Uterus (tissue), 4 donors: Measurements from ENCODE around the gene PHF19. TPM values are rescaled to one million over a fixed set of nuclear protein-coding genes. Genes with fewer than 3 reads are reported as not detected.

Source experiments
- DNase-seq, 2 donors: peaks; one replicate each; pipeline ENCODE4 v3.0.0-alpha.2; 2019 to 2020
- H3K27ac ChIP-seq, 2 donors: fragments of 200-600 bp; sonication (generic); 1 replicate in 1 of 2; 2 replicates in 1 of 2; pipeline ENCODE4 v1.5.1; 2016 to 2018
- H3K27me3 ChIP-seq, 2 donors: fragments of 200-600 bp; sonication (generic); one replicate each; pipeline ENCODE4 v1.5.1; 2018 to 2019; ENCODE audit warnings: control low read depth in 1 of 2
- H3K36me3 ChIP-seq, 2 donors: fragments of 200-600 bp; sonication (generic); one replicate each; pipeline ENCODE4 v1.5.1; 2019; ENCODE audit warnings: control low read depth in 1 of 2
- H3K4me1 ChIP-seq, 2 donors: fragments of 200-600 bp; sonication (generic); one replicate each; pipeline ENCODE4 v1.5.1; 2018 to 2019; ENCODE audit warnings: control low read depth in 1 of 2
- H3K4me3 ChIP-seq, 2 donors: fragments of 200-600 bp; sonication (generic); 1 replicate in 1 of 2; 2 replicates in 1 of 2; pipeline ENCODE4 v1.5.1; 2018 to 2019; ENCODE audit warnings: mild to moderate bottlenecking in 1 of 2
- H3K9me3 ChIP-seq, 2 donors: fragments of 200-600 bp; sonication (generic); one replicate each; pipeline ENCODE4 v1.5.1; 2019; ENCODE audit warnings: control low read depth in 1 of 2
- POLR2A ChIP-seq, 2 donors: fragments of 450-650 bp; IDR thresholded peaks; one replicate each; pipeline ENCODE4 v1.6.1; 2016; ENCODE audit warnings: antibody characterized with exemption in 2 of 2, mild to moderate bottlenecking in 1 of 2, moderate library complexity in 1 of 2
- intact Hi-C: fragments of 100-400 bp; cut with DNase I; formaldehyde crosslinking; loops from one replicate; pipeline ENCODE4 v1.15.1; 2023; ENCODE audit warnings: low total_unique reads
- total RNA-seq, 4 donors: library from RNA; depleted of rRNA in 3 of 4; stranded (reverse); fragments of >200 nt in 3 of 4; gene quantifications; one replicate each; pipeline versions ENCODE4 v1.1.0 to v1.2.4, GENCODE V29; 2014 to 2023
- TF ChIP-seq, protein P1 (sequence below), 4 experiments: fragments of 200-600 bp in 2 of 4; fragments of 450-650 bp in 2 of 4; sonication (generic) in 2 of 4; IDR thresholded peaks; one replicate each; pipeline ENCODE4 v1.5.1; 2016 to 2019; ENCODE audit warnings: antibody characterized with exemption in 4 of 4, mild to moderate bottlenecking in 2 of 4, moderate library complexity in 1 of 4
- donor health status: DM: yes; HTN: yes; CAD: no.

PHF19 gene
- total RNA-seq, 4 donors from 2014 or later, result 12.6 to 76.3 (median 31.8) TPM

DNA sequence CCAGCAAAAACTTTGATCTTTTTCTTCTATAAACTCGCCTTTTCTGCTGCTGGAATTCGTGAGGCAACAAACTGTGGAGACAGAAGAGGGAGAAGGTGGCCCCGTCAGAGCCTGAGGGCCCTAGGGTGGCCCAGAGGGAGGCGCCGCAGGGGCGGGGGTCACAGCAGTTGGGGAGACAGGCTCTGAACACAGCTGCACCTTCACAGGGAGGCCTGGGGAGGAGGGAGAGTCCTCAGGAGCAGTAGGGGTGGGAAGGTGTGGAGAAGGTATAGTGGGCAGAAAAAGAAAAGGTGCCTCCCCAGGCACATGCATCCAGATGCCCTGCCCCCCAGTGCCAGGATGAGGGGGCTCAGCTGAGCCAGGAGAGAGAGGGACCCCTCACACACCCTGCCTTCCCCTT lies 15.1 kb downstream of the PHF19 start:
- no peak for DNase-seq
- Histone ChIP-seq H3K4me3 (no peak overlapping the region), H3K9me3 (no peaks in the 10 kb centered on the region), H3K4me1 (no peaks in the 10 kb centered on the region), H3K27ac (no peak overlapping the region), H3K27me3 (no peaks in the 10 kb centered on the region), H3K36me3 (no peaks in the 10 kb centered on the region)
- intact Hi-C loops, result no loop called here
- TF ChIP-seq, protein P1, sequence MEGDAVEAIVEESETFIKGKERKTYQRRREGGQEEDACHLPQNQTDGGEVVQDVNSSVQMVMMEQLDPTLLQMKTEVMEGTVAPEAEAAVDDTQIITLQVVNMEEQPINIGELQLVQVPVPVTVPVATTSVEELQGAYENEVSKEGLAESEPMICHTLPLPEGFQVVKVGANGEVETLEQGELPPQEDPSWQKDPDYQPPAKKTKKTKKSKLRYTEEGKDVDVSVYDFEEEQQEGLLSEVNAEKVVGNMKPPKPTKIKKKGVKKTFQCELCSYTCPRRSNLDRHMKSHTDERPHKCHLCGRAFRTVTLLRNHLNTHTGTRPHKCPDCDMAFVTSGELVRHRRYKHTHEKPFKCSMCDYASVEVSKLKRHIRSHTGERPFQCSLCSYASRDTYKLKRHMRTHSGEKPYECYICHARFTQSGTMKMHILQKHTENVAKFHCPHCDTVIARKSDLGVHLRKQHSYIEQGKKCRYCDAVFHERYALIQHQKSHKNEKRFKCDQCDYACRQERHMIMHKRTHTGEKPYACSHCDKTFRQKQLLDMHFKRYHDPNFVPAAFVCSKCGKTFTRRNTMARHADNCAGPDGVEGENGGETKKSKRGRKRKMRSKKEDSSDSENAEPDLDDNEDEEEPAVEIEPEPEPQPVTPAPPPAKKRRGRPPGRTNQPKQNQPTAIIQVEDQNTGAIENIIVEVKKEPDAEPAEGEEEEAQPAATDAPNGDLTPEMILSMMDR (IDR thresholded peaks at IDR 0.05), result no peak
- no peak for TF ChIP-seq POLR2A (IDR thresholded peaks at IDR 0.05)

- Histone ChIP-seq H3K27ac (no peak overlapping the region), H3K27me3 (no peaks in the 10 kb centered on the region), H3K4me3 (no peak overlapping the region), H3K36me3 (no peaks in the 10 kb centered on the region), H3K4me1 (no peaks in the 10 kb centered on the region), H3K9me3 (no peaks in the 10 kb centered on the region)
- DNase-seq, result no peak
- intact Hi-C loops, result no loop called here
- no peak for TF ChIP-seq POLR2A (IDR thresholded peaks at IDR 0.05)
- TF ChIP-seq, protein P1 (IDR thresholded peaks at IDR 0.05), result no peak
Measured at GRCh38 chr9:120860083-120860482, 16.9 kb downstream of the PHF19 start.

- intact Hi-C loops, result no loop called here
- Histone ChIP-seq H3K27me3 (no peaks in the 10 kb centered on the region), H3K36me3 (no peaks in the 10 kb centered on the region), H3K4me3 (no peak overlapping the region), H3K27ac (no peak overlapping the region), H3K9me3 (no peaks in the 10 kb centered on the region), H3K4me1 (no peaks in the 10 kb centered on the region)
- TF ChIP-seq, protein P1 (IDR thresholded peaks at IDR 0.05), result no peak
- no peak for TF ChIP-seq POLR2A (IDR thresholded peaks at IDR 0.05)
- DNase-seq, result no peak
Measured at GRCh38 chr9:120859361-120859760, 17.6 kb downstream of the PHF19 start.

GRCh38 chr9:120857902-120858301 lies 19.1 kb downstream of the PHF19 start:
- H3K36me3 ChIP-seq, result no peaks in the 10 kb centered on the region
- intact Hi-C loops, result no loop called here
- TF ChIP-seq, protein P1 (IDR thresholded peaks at IDR 0.05), result no peak
- TF ChIP-seq POLR2A (IDR thresholded peaks at IDR 0.05), result no peak

DNA sequence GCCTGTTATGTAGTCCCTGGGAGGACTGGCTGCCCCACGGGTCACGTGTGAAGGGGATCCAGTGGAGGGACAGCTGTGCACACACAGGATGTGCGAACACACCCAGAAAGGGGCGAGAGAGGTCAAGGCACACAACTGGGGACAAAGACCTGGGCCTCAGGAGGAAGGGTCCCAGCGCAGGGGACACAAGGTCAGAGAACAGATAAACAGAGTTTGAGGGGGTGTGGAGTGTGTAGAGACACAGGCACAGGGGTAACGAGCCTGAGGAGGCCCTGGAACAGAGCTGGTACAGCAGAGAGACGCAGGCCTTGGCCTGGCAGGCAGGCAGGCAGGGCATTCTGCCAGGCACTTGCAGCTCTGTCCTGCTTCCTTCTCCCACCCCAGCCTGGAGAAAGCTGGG lies 19.5 kb downstream of the PHF19 start:
- H3K9me3 ChIP-seq, result no peaks in the 10 kb centered on the region
- intact Hi-C loops, result no loop called here
- DNase-seq, result no peak
- H3K4me1 ChIP-seq, result no peaks in the 10 kb centered on the region
- H3K27ac ChIP-seq, result no peak overlapping the region
- TF ChIP-seq, protein P1 (IDR thresholded peaks at IDR 0.05), result no peak
- TF ChIP-seq POLR2A (IDR thresholded peaks at IDR 0.05), result no peak
- no peaks in the 10 kb centered on the region for H3K27me3 ChIP-seq
- no peaks in the 10 kb centered on the region for H3K36me3 ChIP-seq
- no peak overlapping the region for H3K4me3 ChIP-seq

More at GRCh38 chr9:120857902-120858301, 19.1 kb downstream of the PHF19 start:
- Histone ChIP-seq H3K27me3 (no peaks in the 10 kb centered on the region), H3K4me1 (no peaks in the 10 kb centered on the region), H3K9me3 (no peaks in the 10 kb centered on the region), H3K4me3 (no peak overlapping the region), H3K27ac (no peak overlapping the region)
- DNase-seq, result no peak
